SK-N-SH (cell line): ENCODE measurements around the gene GRB10.

Source experiments
- FOXM1 ChIP-seq: IDR thresholded peaks from 2 replicates; pipeline ENCODE4 v1.4.0; 2012; ENCODE audit warnings: low read depth, mild to moderate bottlenecking
- GABPA ChIP-seq: IDR thresholded peaks from 2 replicates; pipeline ENCODE4 v1.4.0; 2012; ENCODE audit warnings: low read depth, mild to moderate bottlenecking
- YY1 ChIP-seq: IDR thresholded peaks from 2 replicates; pipeline ENCODE4 v1.4.0; 2012; ENCODE audit warnings: low read depth, mild to moderate bottlenecking
- TF ChIP-seq, protein P1 (sequence below): fragments of 200-600 bp; sonication (generic); IDR thresholded peaks from 2 replicates; pipeline ENCODE4 v1.6.1; 2017; ENCODE audit warnings: antibody characterized with exemption, mild to moderate bottlenecking, moderate library complexity
- TF ChIP-seq, protein P2 (sequence below): IDR thresholded peaks from 2 replicates; pipeline ENCODE4 v1.6.1; 2012; ENCODE audit warnings: mild to moderate bottlenecking, low read depth, low read length, moderate library complexity
- TF ChIP-seq, protein P3 (sequence below): fragments of 150-350 bp; IDR thresholded peaks from 2 replicates; pipeline ENCODE4 v1.6.1; 2017; ENCODE audit warnings: antibody characterized with exemption, low read length, low read depth, borderline replicate concordance

DNA sequence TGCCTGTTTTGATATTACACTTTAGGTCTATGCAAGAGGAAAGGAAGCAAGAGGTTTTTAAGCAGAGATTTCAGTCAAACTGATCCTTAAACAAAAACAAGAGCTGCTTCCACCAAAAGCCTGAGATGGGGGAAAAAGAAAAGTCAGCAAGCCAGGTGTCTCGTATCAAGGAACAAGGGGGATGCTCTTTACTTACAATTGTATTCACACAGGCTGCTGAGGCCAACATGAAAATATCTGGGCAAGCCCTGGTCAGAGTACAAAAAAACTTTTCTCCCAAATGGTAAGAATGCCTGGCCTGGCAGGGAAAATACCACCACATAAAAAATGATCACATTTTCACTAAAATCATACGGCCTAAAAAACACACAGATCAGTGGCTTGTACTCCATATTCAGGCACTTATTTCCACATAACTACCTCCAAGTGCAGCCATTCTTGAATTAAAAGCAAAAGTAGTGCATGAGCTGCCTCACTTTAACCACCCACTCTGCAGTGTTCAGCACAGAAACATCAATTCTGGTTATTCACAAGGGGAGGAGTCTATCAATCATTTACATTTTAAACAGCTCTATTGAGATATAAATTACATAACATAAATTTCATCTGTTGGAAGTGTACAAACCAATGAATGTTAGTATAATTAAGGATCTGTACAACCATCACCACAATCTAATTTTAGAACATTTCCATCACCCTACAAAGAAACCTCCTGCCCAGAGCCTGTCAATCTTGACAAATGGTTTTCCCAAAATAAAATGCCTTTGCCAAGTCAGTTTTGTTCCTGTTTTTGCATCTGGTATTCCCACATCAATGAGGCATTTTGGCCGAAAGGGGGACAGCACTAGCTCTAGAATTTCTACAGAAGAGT is 70.2 kb downstream of the GRB10 start:
- TF ChIP-seq, protein P1, sequence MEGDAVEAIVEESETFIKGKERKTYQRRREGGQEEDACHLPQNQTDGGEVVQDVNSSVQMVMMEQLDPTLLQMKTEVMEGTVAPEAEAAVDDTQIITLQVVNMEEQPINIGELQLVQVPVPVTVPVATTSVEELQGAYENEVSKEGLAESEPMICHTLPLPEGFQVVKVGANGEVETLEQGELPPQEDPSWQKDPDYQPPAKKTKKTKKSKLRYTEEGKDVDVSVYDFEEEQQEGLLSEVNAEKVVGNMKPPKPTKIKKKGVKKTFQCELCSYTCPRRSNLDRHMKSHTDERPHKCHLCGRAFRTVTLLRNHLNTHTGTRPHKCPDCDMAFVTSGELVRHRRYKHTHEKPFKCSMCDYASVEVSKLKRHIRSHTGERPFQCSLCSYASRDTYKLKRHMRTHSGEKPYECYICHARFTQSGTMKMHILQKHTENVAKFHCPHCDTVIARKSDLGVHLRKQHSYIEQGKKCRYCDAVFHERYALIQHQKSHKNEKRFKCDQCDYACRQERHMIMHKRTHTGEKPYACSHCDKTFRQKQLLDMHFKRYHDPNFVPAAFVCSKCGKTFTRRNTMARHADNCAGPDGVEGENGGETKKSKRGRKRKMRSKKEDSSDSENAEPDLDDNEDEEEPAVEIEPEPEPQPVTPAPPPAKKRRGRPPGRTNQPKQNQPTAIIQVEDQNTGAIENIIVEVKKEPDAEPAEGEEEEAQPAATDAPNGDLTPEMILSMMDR, result peak; percentile 27; the same call in 1 of the 2 replicates
- TF ChIP-seq FOXM1 (no peak), YY1 (no peak), GABPA (no peak)
- TF ChIP-seq, protein P2, sequence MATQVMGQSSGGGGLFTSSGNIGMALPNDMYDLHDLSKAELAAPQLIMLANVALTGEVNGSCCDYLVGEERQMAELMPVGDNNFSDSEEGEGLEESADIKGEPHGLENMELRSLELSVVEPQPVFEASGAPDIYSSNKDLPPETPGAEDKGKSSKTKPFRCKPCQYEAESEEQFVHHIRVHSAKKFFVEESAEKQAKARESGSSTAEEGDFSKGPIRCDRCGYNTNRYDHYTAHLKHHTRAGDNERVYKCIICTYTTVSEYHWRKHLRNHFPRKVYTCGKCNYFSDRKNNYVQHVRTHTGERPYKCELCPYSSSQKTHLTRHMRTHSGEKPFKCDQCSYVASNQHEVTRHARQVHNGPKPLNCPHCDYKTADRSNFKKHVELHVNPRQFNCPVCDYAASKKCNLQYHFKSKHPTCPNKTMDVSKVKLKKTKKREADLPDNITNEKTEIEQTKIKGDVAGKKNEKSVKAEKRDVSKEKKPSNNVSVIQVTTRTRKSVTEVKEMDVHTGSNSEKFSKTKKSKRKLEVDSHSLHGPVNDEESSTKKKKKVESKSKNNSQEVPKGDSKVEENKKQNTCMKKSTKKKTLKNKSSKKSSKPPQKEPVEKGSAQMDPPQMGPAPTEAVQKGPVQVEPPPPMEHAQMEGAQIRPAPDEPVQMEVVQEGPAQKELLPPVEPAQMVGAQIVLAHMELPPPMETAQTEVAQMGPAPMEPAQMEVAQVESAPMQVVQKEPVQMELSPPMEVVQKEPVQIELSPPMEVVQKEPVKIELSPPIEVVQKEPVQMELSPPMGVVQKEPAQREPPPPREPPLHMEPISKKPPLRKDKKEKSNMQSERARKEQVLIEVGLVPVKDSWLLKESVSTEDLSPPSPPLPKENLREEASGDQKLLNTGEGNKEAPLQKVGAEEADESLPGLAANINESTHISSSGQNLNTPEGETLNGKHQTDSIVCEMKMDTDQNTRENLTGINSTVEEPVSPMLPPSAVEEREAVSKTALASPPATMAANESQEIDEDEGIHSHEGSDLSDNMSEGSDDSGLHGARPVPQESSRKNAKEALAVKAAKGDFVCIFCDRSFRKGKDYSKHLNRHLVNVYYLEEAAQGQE, result no peak
- TF ChIP-seq, protein P3, sequence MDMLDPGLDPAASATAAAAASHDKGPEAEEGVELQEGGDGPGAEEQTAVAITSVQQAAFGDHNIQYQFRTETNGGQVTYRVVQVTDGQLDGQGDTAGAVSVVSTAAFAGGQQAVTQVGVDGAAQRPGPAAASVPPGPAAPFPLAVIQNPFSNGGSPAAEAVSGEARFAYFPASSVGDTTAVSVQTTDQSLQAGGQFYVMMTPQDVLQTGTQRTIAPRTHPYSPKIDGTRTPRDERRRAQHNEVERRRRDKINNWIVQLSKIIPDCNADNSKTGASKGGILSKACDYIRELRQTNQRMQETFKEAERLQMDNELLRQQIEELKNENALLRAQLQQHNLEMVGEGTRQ, result no peak
